Muscle of arm (tissue), 12 donors: ENCODE data around the gene GALNT10. TPM values are rescaled to one million over a fixed set of nuclear protein-coding genes. Genes with fewer than 3 reads are reported as not detected.

ENCODE experiments used
- DNase-seq: peaks from one replicate; pipeline ENCODE4 v3.0.0-alpha.2; 2013
- polyA plus RNA-seq, 12 donors: library from polyadenylated mRNA; unstranded; fragments of 120-200 nt; gene quantifications; one replicate each; pipeline ENCODE4 v1.2.1, GENCODE V29; 2013; ENCODE audit not compliant: insufficient read length in 12 of 12

The GALNT10 gene
- polyA plus RNA-seq, 12 donors = 17.6 to 25.8 (median 20.9) TPM; not detected in 1

GRCh38 chr5:154200221-154200620, 9.7 kb downstream of the GALNT10 start:
- DNase-seq = no peak

- no peak for DNase-seq
Observed at GRCh38 chr5:154201108-154201769, 10.7 kb downstream of the GALNT10 start.

DNA sequence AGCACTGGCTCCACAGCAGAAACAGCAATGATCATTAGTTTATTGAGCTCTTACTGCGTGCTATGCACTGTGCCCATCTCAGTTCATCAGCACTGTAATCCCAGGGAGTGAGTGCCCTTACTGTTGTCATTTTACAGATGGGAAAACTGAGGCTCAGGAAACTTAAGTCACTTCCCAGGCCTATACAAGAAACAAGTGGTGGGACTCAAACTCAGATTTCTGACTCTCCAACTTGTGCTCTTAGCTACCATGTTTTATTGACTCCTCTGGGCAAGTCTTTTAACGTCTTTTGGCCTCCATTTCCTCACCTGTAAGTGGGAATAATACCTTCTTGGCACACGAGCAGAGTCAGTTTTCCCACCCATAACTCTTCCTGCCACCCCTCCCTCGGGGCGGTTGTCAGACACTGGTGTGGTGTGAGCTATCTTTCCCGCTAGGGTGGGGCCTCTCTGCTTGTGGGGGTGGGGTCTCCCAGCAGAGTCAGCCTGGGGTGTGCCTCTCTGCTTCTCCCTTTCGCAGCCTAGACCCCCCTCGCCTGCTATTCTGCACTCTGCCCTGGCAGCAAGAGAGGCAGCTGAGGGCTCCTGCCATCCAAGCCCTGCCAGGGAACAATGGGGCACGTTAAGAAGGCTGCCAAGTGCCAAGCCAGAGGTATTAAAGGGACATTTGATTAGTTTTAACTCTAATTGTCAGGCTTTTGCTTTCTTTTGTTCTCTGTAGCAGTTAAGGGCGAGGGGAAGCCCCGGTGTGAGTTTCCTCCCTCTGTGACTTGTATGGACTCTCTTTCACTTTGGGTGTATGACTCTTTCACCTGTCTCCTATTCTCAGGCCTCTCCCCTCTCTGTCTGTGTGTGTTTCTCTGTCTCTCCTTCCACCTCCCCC, 12.1 kb downstream of the GALNT10 start:
- DNase-seq = no peak

- DNase-seq = no peak
Observed at GRCh38 chr5:154203798-154204578, 13.5 kb downstream of the GALNT10 start.

- no peak for DNase-seq
Observed at GRCh38 chr5:154205441-154206117, 15.0 kb downstream of the GALNT10 start.

DNA sequence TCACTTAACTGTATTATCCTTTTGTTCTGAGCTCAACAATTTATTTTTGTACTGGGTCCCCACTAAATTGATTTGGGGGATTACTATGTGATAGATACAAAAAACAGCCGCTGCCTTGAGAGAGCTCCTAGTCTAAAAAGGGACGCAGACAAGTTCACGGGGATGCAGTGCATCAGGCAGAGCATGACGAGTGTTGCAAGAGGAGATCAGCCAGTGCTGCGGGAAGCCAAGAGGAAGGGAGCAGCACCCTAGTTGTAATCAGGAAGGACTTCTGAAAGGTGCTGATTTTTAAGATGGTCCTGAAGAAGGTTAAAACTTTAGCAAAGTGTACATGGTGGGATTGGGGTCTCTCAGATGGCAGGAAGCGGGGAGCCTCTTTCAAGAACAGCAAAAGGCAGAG, 15.8 kb downstream of the GALNT10 start:
- no peak for DNase-seq

DNA sequence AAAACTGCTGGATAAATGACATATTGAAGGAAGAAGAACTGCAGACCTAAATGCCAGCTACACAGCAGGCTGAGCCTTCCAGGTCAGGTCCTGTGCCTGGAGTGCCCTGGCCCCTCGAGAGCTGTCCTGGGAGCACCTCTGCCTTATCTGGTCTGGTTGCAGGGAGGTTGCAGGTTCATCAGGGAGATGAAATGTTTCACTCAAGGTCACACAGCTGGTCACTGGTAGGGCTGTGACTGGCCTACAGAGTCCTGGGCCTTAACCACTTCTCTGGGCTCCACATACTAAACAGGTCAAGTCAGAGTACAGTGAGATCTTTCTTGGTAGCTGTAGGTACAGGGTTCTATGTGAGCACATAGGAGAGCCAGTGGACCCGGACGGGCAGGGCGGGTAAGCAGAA, 16.7 kb downstream of the GALNT10 start:
- DNase-seq = no peak

- DNase-seq = no peak
Observed at GRCh38 chr5:154209591-154210081, 19.1 kb downstream of the GALNT10 start.

DNA sequence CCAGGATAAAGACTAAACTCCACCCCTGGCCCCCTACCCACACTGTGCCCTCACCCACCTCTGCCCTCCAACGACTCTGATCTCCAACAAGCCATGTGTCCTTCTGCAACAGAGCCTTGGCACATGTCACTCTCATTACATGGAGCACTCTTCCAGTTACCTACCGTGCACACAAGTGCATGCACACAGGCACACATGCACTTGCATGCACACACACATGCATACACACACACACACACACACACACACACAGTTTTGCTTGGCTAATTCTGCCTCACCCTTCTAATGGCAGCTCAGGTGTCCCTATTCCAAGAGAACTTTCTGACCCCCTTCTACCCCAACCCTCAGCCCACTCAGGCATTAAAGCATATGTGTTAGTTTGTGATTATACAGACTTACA, 19.6 kb downstream of the GALNT10 start:
- no peak for DNase-seq

GRCh38 chr5:154211641-154212390, 21.3 kb downstream of the GALNT10 start:
- no peak for DNase-seq

DNA sequence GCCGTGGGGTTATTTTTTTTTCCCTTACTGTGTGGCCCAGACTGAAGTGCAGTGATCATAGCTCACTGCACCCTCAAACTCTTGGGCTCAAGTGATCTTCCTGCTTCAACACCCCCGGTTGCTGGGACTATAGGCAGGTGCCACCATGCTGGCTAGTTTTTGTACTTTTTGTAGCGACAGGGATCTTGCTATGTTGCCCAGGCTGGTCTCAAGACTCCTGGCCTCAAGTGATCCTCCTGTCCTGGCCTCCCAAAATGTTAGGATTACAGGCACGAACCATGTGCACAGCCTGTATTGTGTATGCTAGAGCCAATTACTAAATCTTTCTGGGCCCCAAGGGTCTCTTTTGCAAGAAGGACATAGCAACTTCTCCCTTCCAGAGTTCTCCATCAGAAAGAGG, 23.1 kb downstream of the GALNT10 start:
- no peak for DNase-seq

DNA sequence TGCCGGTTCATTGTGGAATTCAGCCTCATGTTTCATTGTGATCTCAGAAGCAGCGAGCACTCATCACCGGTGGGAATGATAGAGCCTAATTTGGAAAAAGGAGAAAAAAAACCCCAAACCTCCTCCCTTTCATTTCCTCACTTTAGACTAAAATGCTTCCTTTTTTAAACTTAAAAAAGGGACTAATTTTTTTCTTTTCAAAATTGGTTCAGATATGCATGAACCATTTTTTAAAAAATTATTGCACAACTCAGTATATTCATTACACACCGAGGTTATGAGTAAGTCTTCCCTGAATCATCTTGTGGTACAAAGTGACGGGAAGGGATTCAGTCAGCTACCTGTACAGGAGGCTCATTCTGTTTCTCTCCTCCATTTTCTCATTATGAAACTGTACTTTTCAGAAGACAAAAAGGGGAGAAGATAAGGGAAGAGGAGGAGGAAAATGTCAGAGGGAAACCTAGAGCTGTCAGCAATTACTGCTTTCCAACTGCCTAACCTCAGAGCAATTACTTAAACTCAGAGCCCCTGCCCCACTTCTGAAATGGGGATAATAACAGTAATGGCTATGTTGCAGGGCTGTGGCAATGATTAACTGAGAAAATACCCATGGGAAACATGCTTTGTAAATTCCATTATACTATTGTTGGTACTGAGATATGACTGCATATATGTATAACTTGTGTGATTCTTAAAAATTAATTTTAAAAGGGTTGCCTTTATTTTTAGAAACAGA, 24.0 kb downstream of the GALNT10 start:
- no peak for DNase-seq

GRCh38 chr5:154215571-154216325, 25.2 kb downstream of the GALNT10 start:
- no peak for DNase-seq

- DNase-seq = no peak
Observed at GRCh38 chr5:154217462-154217861, 26.9 kb downstream of the GALNT10 start.

- peak; percentile 51 for DNase-seq
Observed at GRCh38 chr5:154218786-154219185, 28.3 kb downstream of the GALNT10 start.

GRCh38 chr5:154220625-154221024, 30.1 kb downstream of the GALNT10 start:
- DNase-seq = no peak

GRCh38 chr5:154221371-154221896, 30.9 kb downstream of the GALNT10 start:
- DNase-seq = no peak

- no peak for DNase-seq
Observed at GRCh38 chr5:154222414-154222813, 31.9 kb downstream of the GALNT10 start.

DNA sequence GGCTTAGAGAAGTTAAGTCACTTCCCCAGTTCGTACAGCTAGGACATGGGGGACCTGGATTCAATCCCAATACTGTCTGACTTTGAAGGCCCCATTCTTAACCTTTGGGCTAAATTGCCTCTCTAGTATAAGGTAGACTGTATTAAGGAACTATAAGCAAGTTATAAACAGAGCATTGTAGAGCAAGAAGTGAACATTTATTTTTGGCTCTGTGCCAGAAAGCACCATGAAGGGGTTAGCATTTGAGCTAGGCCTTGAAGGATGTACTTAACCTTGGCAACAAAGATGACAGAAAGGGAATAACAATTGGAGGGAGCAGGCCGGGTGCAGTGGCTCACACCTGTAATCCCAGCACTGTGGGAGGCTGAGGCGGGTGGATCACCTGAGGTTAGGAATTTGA, 32.8 kb downstream of the GALNT10 start:
- no peak for DNase-seq
